Heart left ventricle (tissue), 16 donors: ENCODE results near the gene CLCN4. TPM values are rescaled to one million over a fixed set of nuclear protein-coding genes. Genes with fewer than 3 reads are reported as not detected.

Experiments used
- ATAC-seq, 4 donors: fragments of 200-7000 bp; cut with Tn5 transposase; one replicate each; pipeline ENCODE4 v1.9.1; 2020 to 2022; ENCODE audit warnings: moderate library complexity in 4 of 4, mild to moderate bottlenecking in 3 of 4, moderate number of reproducible peaks in 1 of 4
- DNase-seq, 5 donors: peaks; one replicate each; pipeline ENCODE4 v3.0.0-alpha.2; 2020
- H3K27ac ChIP-seq, 12 donors: fragments of 200-600 bp; sonication (generic) in 4 of 12; one replicate each; pipeline versions ENCODE4 v1.5.0 to v1.8.0; 2016 to 2022; ENCODE audit warnings: mild to moderate bottlenecking in 2 of 12
- H3K27me3 ChIP-seq, 9 donors: fragments of 200-600 bp; sonication (generic) in 2 of 9; one replicate each; pipeline versions ENCODE4 v1.5.1 to v1.8.0; 2016 to 2022; ENCODE audit warnings: mild to moderate bottlenecking in 3 of 9
- H3K36me3 ChIP-seq, 9 donors: fragments of 200-600 bp; sonication (generic) in 2 of 9; one replicate each; pipeline versions ENCODE4 v1.5.0 to v1.8.0; 2018 to 2022; ENCODE audit warnings: mild to moderate bottlenecking in 2 of 9
- H3K4me1 ChIP-seq, 12 donors: fragments of 200-600 bp; sonication (generic) in 4 of 12; one replicate each; pipeline versions ENCODE4 v1.5.0 to v1.8.0; 2016 to 2022; ENCODE audit warnings: mild to moderate bottlenecking in 3 of 12
- H3K4me3 ChIP-seq, 12 donors: fragments of 200-600 bp; sonication (generic) in 4 of 12; one replicate each; pipeline versions ENCODE4 v1.5.0 to v1.8.0; 2017 to 2022; ENCODE audit warnings: mild to moderate bottlenecking in 9 of 12, moderate library complexity in 4 of 12
- H3K9me3 ChIP-seq, 12 donors: fragments of 200-600 bp; sonication (generic) in 4 of 12; one replicate each; pipeline versions ENCODE4 v1.5.0 to v1.8.0; 2016 to 2022; ENCODE audit warnings: mild to moderate bottlenecking in 1 of 12
- CTCF ChIP-seq, 12 donors: fragments of 200-600 bp; sonication (generic) in 4 of 12; IDR thresholded peaks; one replicate each; pipeline versions ENCODE4 v1.5.0 to v1.8.0; 2018 to 2022; ENCODE audit warnings: antibody characterized with exemption in 12 of 12, mild to moderate bottlenecking in 5 of 12
- POLR2A ChIP-seq, 2 donors: fragments of 450-650 bp; IDR thresholded peaks; one replicate each; pipeline ENCODE4 v1.6.1; 2017; ENCODE audit warnings: antibody characterized with exemption in 2 of 2, mild to moderate bottlenecking in 2 of 2, moderate library complexity in 2 of 2
- WGBS, 4 donors: extraction: QIAGEN DNeasy Blood & Tissue Kit in 2 of 4; methylation state at CpG; one replicate each; pipeline versions ENCODE4 v1.1.5 to v1.1.7; 2013 to 2018; 5-methylcytosine and 5-hydroxymethylcytosine counted together
- intact Hi-C, 10 donors: fragments of 100-400 bp; cut with DNase I; formaldehyde crosslinking; loops; one replicate each; pipeline versions ENCODE4 v1.11.1 to v1.14.2; 2022
- polyA plus RNA-seq, 2 donors: library from polyadenylated mRNA; stranded (reverse); fragments of 200-250 nt; gene quantifications; one replicate each; pipeline ENCODE4 v1.2.3, GENCODE V29; 2013
- total RNA-seq, 9 donors: library from RNA; depleted of rRNA in 2 of 9; stranded (reverse); fragments of >200 nt in 2 of 9; fragmentation: NEBNext Ultra II Directional in 3 of 9; extraction: Animal tissue kit (Norgen Biotek cat#: 25700) in 3 of 9; gene quantifications; one replicate each; pipeline versions ENCODE4 v1.1.0 to v1.2.4, GENCODE V29; 2016 to 2023
- donor health status: ischemic (EF 13 %, LVEDD 7.1; RV severe dilation, severe dysfunction).
- donor health status: healthy with polysubstance abuse.
- donor health status: DM: no; HTN: yes; CAD: no.
- donor health status: DM: no; HTN: no; CAD: no.
- donor health status: ischemic (EF 25% LVEDD 6.9; RV normal size, moderate dysfunction).
- donor health status: ischemic (EF 25% LVEDD 5.7; RV mildly dilated, moderate dysfunction).
- donor health status: healthy.
- donor health status: DM: yes; HTN: yes; CAD: no.
- donor health status: ischemic (EF 35%, LVEDD 5.7; RV mildly dilated, moderate dysfunction).
- donor health status: nonischemic (EF 11% LVEDD 7.7; RV severe dilation, severe dysfunction).
- donor health status: DM: yes; HTN: yes; CAD: no.
- donor health status: PGD.
- donor health status: ischemic (EF 29% LVEDD 5.4; RV normal size, mild dysfunction).
- donor health status: nonischemic (EF 23%, LVEDD 6.1; RV moderate dilation, normal function).

The CLCN4 gene
- total and polyA plus RNA-seq, 11 donors = 6.4 to 39.0 (median 29.2) TPM

DNA sequence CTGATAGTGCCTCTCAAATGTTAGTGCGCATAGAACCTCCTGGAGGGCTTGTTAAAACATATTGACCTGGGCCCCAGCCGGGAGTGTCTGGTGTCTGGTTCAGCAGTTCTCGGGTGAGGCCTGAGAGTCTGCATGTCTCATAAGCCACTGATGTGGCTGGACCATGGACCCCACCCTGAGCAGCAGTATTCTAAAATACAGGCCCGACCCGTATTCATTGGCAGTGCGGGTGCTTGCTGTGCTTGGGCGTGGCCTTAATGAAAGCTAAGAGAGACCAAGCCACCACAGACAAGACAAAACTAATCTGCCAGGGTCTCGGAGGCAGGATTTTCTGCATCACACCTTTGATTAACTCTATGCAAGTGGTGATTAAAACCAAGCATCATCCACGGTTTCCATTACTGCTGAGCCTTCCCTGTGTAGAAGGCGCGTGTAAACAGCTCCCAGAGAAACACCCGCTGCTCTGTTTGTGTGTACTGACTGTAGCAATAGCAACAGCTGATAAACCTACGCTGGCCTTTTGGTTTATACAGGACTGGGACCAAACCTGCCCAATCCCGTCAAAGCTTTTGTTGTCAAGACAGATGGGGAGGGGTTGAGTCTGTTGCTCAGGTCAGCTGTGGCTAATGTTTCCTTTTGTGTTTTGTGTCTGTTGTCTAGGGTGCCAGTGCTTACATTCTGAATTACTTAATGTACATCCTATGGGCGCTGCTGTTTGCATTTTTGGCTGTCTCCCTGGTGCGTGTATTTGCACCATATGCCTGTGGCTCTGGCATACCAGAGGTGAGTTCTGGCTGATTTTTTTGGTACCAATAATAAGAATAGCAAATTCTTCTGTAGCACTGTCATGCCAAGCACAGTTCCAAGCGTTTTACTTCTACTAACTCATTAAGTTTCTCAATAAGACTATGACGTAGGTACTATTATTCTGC is 40.8 kb downstream of the CLCN4 start:
- peak; percentile 90 to 97 (median 92) for ATAC-seq
- peaks cover 0 to 7% (median 0%) of the 10 kb centered on the region in 9 donors for H3K27me3 ChIP-seq
- peak in 4 of 5 donors; percentile 28 to 54 (median 40) for DNase-seq
- intact Hi-C loops = loop anchor here in 2 of 10 donors (10.0 kb wide), 2 partner anchors 127 to 937 kb away; no protein-coding TSS in a partner anchor
- no peaks in the 10 kb centered on the region for H3K9me3 ChIP-seq
- peak overlapping the region in 11 of 12 donors; percentile 23 to 68 (median 57) for H3K27ac ChIP-seq
- WGBS, 4 donors = 63 to 77% (median 70%) methylated on average over 17 to 18 of the region's 18 CpGs
- TF ChIP-seq POLR2A (IDR thresholded peaks at IDR 0.05) (no peak), CTCF (IDR thresholded peaks at IDR 0.05) (no peak)
- H3K36me3 ChIP-seq = no peaks in the 10 kb centered on the region
- no peak overlapping the region for H3K4me3 ChIP-seq
- peaks cover 0 to 17% (median 0%) of the 10 kb centered on the region in 12 donors for H3K4me1 ChIP-seq

DNA sequence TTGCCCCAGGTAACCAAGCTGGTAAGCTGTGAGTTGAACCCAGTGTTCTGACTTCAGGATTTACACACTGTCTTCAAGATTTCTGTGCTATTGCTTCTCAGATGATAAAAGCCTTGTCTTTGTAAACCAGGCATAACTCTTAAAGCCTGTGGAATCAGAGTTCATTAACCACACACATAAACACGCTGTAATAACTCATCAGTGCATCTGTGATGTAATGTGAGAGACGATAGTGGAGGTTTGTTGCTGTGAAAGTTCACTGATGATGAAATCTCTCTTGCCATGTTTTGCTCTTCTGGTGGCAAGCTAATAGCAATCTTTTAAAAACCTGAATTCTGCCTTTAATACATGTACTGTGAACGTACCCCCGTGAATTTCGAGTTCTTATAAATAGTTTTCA is 41.5 kb downstream of the CLCN4 start:
- Histone ChIP-seq H3K27ac (peak overlapping the region; percentile 14 to 68 (median 55)), H3K4me3 (no peak overlapping the region), H3K4me1 (peaks cover 0 to 17% (median 0%) of the 10 kb centered on the region in 12 donors), H3K27me3 (peaks cover 0 to 7% (median 0%) of the 10 kb centered on the region in 9 donors), H3K36me3 (no peaks in the 10 kb centered on the region), H3K9me3 (no peaks in the 10 kb centered on the region)
- peak in 1 of 4 donors; percentile 3 for ATAC-seq
- TF ChIP-seq POLR2A (IDR thresholded peaks at IDR 0.05) (no peak), CTCF (IDR thresholded peaks at IDR 0.05) (no peak)
- intact Hi-C loops = loop anchor here in 2 of 10 donors (10.0 kb wide), 2 partner anchors 127 to 937 kb away; no protein-coding TSS in a partner anchor
- DNase-seq = no peak
- WGBS, 4 donors = 56 to 81% (median 68%) methylated on average over 5 of the region's 5 CpGs

DNA sequence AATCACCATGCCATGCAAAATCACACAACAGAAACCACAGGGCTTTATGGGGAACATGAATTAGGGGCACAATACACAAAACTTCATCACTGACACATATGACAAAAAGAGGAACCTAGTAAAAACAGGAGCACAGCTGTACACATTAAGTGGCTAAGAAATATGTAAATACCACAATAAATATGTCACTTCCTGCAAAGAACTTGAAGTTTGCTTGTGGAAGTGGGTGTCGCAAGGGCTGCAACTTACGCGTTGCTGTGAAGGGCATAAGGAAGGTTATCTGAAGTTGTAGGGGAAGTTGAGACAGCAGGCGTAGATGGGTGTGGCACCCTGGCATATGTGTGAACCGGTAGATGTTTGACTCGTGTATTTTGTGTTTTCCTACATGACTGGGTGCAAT is 42.4 kb downstream of the CLCN4 start:
- Histone ChIP-seq H3K4me1 (peaks cover 0 to 17% (median 0%) of the 10 kb centered on the region in 12 donors), H3K27me3 (peaks cover 0 to 7% (median 0%) of the 10 kb centered on the region in 9 donors), H3K4me3 (no peak overlapping the region), H3K9me3 (no peaks in the 10 kb centered on the region), H3K27ac (peak overlapping the region in 5 of 12 donors; percentile 14 to 64 (median 39)), H3K36me3 (no peaks in the 10 kb centered on the region)
- TF ChIP-seq CTCF (IDR thresholded peaks at IDR 0.05) (no peak), POLR2A (IDR thresholded peaks at IDR 0.05) (no peak)
- ATAC-seq (peak in 3 of 4 donors; percentile 30 to 51 (median 35)), DNase-seq (peak in 3 of 5 donors; percentile 20 to 61 (median 47))
- WGBS, 4 donors = 37 to 47% (median 43%) methylated on average over 6 of the region's 6 CpGs
- intact Hi-C loops = loop anchor here in 2 of 10 donors (10.0 kb wide), 2 partner anchors 126 to 936 kb away; no protein-coding TSS in a partner anchor

GRCh38 chrX:10203617-10204016 is 46.8 kb downstream of the CLCN4 start:
- intact Hi-C loops = loop anchor here in 1 of 10 donors (10.0 kb wide), 1 partner anchor 891 kb away; no protein-coding TSS in a partner anchor
- Histone ChIP-seq H3K4me1 (peaks cover 0 to 12% (median 0%) of the 10 kb centered on the region in 12 donors), H3K4me3 (no peak overlapping the region), H3K9me3 (no peaks in the 10 kb centered on the region), H3K36me3 (peaks cover 0 to 10% (median 0%) of the 10 kb centered on the region in 9 donors), H3K27me3 (peaks cover 0 to 7% (median 0%) of the 10 kb centered on the region in 9 donors), H3K27ac (no peak overlapping the region)
- ATAC-seq = peak; percentile 44 to 70 (median 60)
- no peak for TF ChIP-seq CTCF (IDR thresholded peaks at IDR 0.05)
- no peak for TF ChIP-seq POLR2A (IDR thresholded peaks at IDR 0.05)
- DNase-seq = no peak
- 41 to 68% (median 57%) methylated on average over 3 of the region's 3 CpGs for WGBS, 4 donors
